ENCODE measurements around the gene SNAP25. TPM values are rescaled to one million over a fixed set of nuclear protein-coding genes. Genes with fewer than 3 reads are reported as not detected.

Gene SNAP25
- total and polyA plus RNA-seq, 10 of the 15 experiments (the other 5 are each of a cell fraction or from before 2014, with no cell fraction given), result not detected

DNA sequence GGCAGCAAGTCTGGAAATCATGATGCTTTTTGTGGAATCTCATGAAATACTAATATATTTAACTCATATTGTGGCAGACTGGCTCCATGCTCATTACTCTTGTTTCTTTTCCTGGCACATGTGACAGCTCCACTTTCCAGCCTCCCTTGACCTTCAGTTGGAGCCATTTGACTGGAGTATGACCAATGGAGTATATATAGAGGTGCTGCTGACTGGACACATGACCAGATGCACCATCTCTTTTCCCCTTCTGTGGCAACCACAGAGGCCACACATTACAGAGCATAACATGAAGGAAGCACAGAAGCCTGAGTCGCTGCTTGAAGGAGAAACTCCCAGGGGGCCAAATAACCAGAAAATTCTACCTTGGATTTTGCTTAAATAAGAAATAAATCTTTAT lies 138.0 kb downstream of the SNAP25 start:
- SMC1A ChIA-PET (ENCODE audit: uncharacterized antibody, unreplicated experiment), result no interaction called here
- Histone ChIP-seq H3K27ac (ENCODE audit: control insufficient read depth, insufficient read depth) (no peak overlapping the region), H3K36me3 (ENCODE audit: control insufficient read depth in 2 of 2, insufficient read depth in 2 of 2, low read length in 1 of 2) (no peaks in the 10 kb centered on the region), H4K20me1 (ENCODE audit: control insufficient read depth, insufficient read depth) (no peaks in the 10 kb centered on the region), H3K27me3 (replicated peaks in 1 of 2; ENCODE audit: control insufficient read depth in 2 of 2, insufficient read depth in 2 of 2, low read length in 1 of 2) (no peaks in the 10 kb centered on the region), H3K4me1 (ENCODE audit: control insufficient read depth, insufficient read depth, low read length) (no peaks in the 10 kb centered on the region), H3K4me2 (ENCODE audit: control insufficient read depth, insufficient read depth) (no peak overlapping the region), H3K9ac (ENCODE audit: control insufficient read depth, insufficient read depth, low read length) (no peak overlapping the region), H3K79me2 (ENCODE audit: control insufficient read depth, insufficient read depth, low read length) (no peaks in the 10 kb centered on the region), H2AFZ (ENCODE audit: control insufficient read depth, low read depth, low read length) (no peak overlapping the region), H3K4me3 (no peak overlapping the region), H3K9me3 (replicated peaks; ENCODE audit: control insufficient read depth, insufficient read depth, low read length) (no peaks in the 10 kb centered on the region; the same call in 2 of the 3 replicates)
- RAD21 ChIA-PET (ENCODE audit: unreplicated experiment), result no interaction called here
- CTCF ChIA-PET, result no interaction called here
- TF ChIP-seq IKZF1 (conservative IDR thresholded peaks at IDR 0.05) (no peak), FOXM1 (IDR thresholded peaks at IDR 0.05; ENCODE audit: low read depth, low read length) (no peak), NR2F1 (conservative IDR thresholded peaks at IDR 0.05) (no peak), CEBPB (IDR thresholded peaks at IDR 0.05; ENCODE audit: borderline replicate concordance in 1 of 2, low read depth in 2 of 2, low read length in 2 of 2) (no peak), YY1 (IDR thresholded peaks at IDR 0.05; ENCODE audit: low read depth, low read length) (no peak), ZNF207 (IDR thresholded peaks at IDR 0.05; ENCODE audit: borderline replicate concordance) (no peak), FOXK2 (IDR thresholded peaks at IDR 0.05) (no peak), MYC (IDR thresholded peaks at IDR 0.05; ENCODE audit: insufficient read depth, insufficient read length, insufficient replicate concordance, low read length, severe bottlenecking) (no peak), ZSCAN29 (IDR thresholded peaks at IDR 0.05) (no peak), BACH1 (IDR thresholded peaks at IDR 0.05; ENCODE audit: borderline replicate concordance) (no peak), STAT3 (IDR thresholded peaks at IDR 0.05; ENCODE audit: low read depth, low read length) (no peak), PAX8 (IDR thresholded peaks at IDR 0.05) (no peak), SMAD1 (IDR thresholded peaks at IDR 0.05; ENCODE audit: low read depth, partially characterized antibody) (no peak)
- TF ChIP-seq, protein P1, sequence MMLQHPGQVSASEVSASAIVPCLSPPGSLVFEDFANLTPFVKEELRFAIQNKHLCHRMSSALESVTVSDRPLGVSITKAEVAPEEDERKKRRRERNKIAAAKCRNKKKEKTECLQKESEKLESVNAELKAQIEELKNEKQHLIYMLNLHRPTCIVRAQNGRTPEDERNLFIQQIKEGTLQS (IDR thresholded peaks at IDR 0.05; ENCODE audit: borderline replicate concordance, extremely low read depth, low read depth, low read length), result no peak
- TF ChIP-seq, protein P2, sequence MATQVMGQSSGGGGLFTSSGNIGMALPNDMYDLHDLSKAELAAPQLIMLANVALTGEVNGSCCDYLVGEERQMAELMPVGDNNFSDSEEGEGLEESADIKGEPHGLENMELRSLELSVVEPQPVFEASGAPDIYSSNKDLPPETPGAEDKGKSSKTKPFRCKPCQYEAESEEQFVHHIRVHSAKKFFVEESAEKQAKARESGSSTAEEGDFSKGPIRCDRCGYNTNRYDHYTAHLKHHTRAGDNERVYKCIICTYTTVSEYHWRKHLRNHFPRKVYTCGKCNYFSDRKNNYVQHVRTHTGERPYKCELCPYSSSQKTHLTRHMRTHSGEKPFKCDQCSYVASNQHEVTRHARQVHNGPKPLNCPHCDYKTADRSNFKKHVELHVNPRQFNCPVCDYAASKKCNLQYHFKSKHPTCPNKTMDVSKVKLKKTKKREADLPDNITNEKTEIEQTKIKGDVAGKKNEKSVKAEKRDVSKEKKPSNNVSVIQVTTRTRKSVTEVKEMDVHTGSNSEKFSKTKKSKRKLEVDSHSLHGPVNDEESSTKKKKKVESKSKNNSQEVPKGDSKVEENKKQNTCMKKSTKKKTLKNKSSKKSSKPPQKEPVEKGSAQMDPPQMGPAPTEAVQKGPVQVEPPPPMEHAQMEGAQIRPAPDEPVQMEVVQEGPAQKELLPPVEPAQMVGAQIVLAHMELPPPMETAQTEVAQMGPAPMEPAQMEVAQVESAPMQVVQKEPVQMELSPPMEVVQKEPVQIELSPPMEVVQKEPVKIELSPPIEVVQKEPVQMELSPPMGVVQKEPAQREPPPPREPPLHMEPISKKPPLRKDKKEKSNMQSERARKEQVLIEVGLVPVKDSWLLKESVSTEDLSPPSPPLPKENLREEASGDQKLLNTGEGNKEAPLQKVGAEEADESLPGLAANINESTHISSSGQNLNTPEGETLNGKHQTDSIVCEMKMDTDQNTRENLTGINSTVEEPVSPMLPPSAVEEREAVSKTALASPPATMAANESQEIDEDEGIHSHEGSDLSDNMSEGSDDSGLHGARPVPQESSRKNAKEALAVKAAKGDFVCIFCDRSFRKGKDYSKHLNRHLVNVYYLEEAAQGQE (IDR thresholded peaks at IDR 0.05; ENCODE audit: low read depth, low read length), result no peak
- TF ChIP-seq, protein P3, sequence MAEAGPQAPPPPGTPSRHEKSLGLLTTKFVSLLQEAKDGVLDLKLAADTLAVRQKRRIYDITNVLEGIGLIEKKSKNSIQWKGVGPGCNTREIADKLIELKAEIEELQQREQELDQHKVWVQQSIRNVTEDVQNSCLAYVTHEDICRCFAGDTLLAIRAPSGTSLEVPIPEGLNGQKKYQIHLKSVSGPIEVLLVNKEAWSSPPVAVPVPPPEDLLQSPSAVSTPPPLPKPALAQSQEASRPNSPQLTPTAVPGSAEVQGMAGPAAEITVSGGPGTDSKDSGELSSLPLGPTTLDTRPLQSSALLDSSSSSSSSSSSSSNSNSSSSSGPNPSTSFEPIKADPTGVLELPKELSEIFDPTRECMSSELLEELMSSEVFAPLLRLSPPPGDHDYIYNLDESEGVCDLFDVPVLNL (IDR thresholded peaks at IDR 0.05; ENCODE audit: low read depth, low read length), result no peak
- TF ChIP-seq, protein P4, sequence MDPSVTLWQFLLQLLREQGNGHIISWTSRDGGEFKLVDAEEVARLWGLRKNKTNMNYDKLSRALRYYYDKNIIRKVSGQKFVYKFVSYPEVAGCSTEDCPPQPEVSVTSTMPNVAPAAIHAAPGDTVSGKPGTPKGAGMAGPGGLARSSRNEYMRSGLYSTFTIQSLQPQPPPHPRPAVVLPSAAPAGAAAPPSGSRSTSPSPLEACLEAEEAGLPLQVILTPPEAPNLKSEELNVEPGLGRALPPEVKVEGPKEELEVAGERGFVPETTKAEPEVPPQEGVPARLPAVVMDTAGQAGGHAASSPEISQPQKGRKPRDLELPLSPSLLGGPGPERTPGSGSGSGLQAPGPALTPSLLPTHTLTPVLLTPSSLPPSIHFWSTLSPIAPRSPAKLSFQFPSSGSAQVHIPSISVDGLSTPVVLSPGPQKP (IDR thresholded peaks at IDR 0.05; ENCODE audit: low read depth, low read length), result no peak
- BruUV-seq (replicated peaks), result no TSS peak
- ATAC-seq, result no peak
- POLR2A ChIA-PET, result no interaction called here
- no peak for FAIRE-seq
- in situ Hi-C loops (cut with MboI) (no loop called here), intact Hi-C loops (cut with micrococcal nuclease; ENCODE audit: unreplicated experiment) (no loop called here)
- DNase-seq (ENCODE audit: low read depth, low spot score), result no peak
- 20% methylated on average over 1 of the region's 1 CpG for WGBS (ENCODE audit: insufficient coverage, insufficient replicate concordance, low lambda C conversion rate, missing lambda C conversion rate)
